MM.1S (cell line): ENCODE measurements around the gene GRIN3A.

ENCODE experiments used
- DNase-seq: peaks from one replicate; pipeline ENCODE4 v3.0.0-alpha.2; 2015
- H2AFZ ChIP-seq: fragments of 300-600 bp; sonication (generic); 2 replicates; pipeline ENCODE4 v1.6.0; 2016; ENCODE audit warnings: antibody characterized with exemption, low read length
- H3F3A ChIP-seq: fragments of 300-600 bp; sonication (generic); 2 replicates; pipeline ENCODE4 v1.6.1; 2016; ENCODE audit warnings: mild to moderate bottlenecking, antibody characterized with exemption, low read length, moderate library complexity, mixed read lengths; ENCODE audit not compliant: insufficient read depth
- H3K27ac ChIP-seq: fragments of 300-600 bp; sonication (generic); 2 replicates; pipeline ENCODE4 v1.5.1; 2016; ENCODE audit warnings: mild to moderate bottlenecking, low read length
- H3K27me3 ChIP-seq: fragments of 300-600 bp; sonication (generic); replicated peaks from 2 replicates; pipeline ENCODE4 v1.6.0; 2016; ENCODE audit warnings: low read length; ENCODE audit not compliant: insufficient read depth
- H3K36me3 ChIP-seq: fragments of 300-600 bp; sonication (generic); replicated peaks from 2 replicates; pipeline ENCODE4 v1.6.1; 2016; ENCODE audit warnings: mild to moderate bottlenecking, low read length, mixed read lengths; ENCODE audit not compliant: insufficient read depth
- H3K4me1 ChIP-seq: fragments of 300-600 bp; sonication (generic); 2 replicates; pipeline ENCODE4 v1.6.1; 2016; ENCODE audit warnings: low read length, mixed read lengths
- H3K4me2 ChIP-seq: fragments of 300-600 bp; sonication (generic); 2 replicates; pipeline ENCODE4 v1.6.0; 2016; ENCODE audit warnings: low read depth, low read length
- H3K4me3 ChIP-seq: fragments of 300-600 bp; sonication (generic); 2 replicates; pipeline ENCODE4 v1.5.1; 2016; ENCODE audit warnings: low read length, mixed read lengths
- H3K79me2 ChIP-seq: fragments of 300-600 bp; sonication (generic); 2 replicates; pipeline ENCODE4 v1.6.1; 2016; ENCODE audit warnings: mixed run types, low read length, mixed read lengths
- H3K9ac ChIP-seq: fragments of 300-600 bp; sonication (generic); 2 replicates; pipeline ENCODE4 v1.6.1; 2016; ENCODE audit warnings: low read length, mixed read lengths
- H3K9me2 ChIP-seq: fragments of 300-600 bp; sonication (generic); replicated peaks from 2 replicates; pipeline ENCODE4 v1.6.1; 2016; ENCODE audit warnings: mild to moderate bottlenecking, low read length, mixed read lengths; ENCODE audit not compliant: insufficient read depth
- H3K9me3 ChIP-seq: fragments of 300-600 bp; sonication (generic); replicated peaks from 2 replicates; pipeline ENCODE4 v1.6.1; 2016; ENCODE audit warnings: mild to moderate bottlenecking, low read length, mixed read lengths; ENCODE audit not compliant: insufficient read depth
- H4K20me1 ChIP-seq: fragments of 300-600 bp; sonication (generic); 2 replicates; pipeline ENCODE4 v1.6.1; 2016; ENCODE audit warnings: mild to moderate bottlenecking, low read length, moderate library complexity, mixed read lengths; ENCODE audit not compliant: insufficient read depth
- CTCF ChIP-seq: fragments of 300-600 bp; sonication (generic); IDR thresholded peaks from 2 replicates; pipeline ENCODE4 v1.5.1; 2016; ENCODE audit warnings: antibody characterized with exemption, low read length, mixed read lengths
- EZH2 ChIP-seq: fragments of 300-600 bp; sonication (generic); optimal IDR thresholded peaks from 2 replicates; pipeline ENCODE3; 2017; ENCODE audit warnings: low read depth, mild to moderate bottlenecking, antibody characterized with exemption, low read length, mixed read lengths
- EZH2phosphoT487 ChIP-seq: fragments of 300-600 bp; sonication (generic); IDR thresholded peaks from 2 replicates; pipeline ENCODE4 v1.6.1; 2018; ENCODE audit warnings: antibody characterized with exemption, low read length

Gene GRIN3A

GRCh38 chr9:101689039-101689438 is 49.4 kb downstream of the GRIN3A start:
- no peaks in the 10 kb centered on the region for H3K36me3 ChIP-seq
- no peaks in the 10 kb centered on the region for H3K79me2 ChIP-seq
- H2AFZ ChIP-seq, result no peak overlapping the region
- DNase-seq, result no peak
- H3K27ac ChIP-seq, result no peak overlapping the region
- no peaks in the 10 kb centered on the region for H3K27me3 ChIP-seq
- no peak overlapping the region for H3K9ac ChIP-seq
- H3K4me1 ChIP-seq, result no peaks in the 10 kb centered on the region
- no peaks in the 10 kb centered on the region for H3K9me3 ChIP-seq
- no peaks in the 10 kb centered on the region for H3F3A ChIP-seq
- no peak overlapping the region for H3K4me2 ChIP-seq
- TF ChIP-seq EZH2phosphoT487, result no peak
- TF ChIP-seq CTCF, result no peak
- no peak for TF ChIP-seq EZH2
- no peak overlapping the region for H3K4me3 ChIP-seq
- no peaks in the 10 kb centered on the region for H3K9me2 ChIP-seq
- H4K20me1 ChIP-seq, result no peaks in the 10 kb centered on the region

- Histone ChIP-seq H3K79me2 (no peaks in the 10 kb centered on the region), H2AFZ (no peak overlapping the region), H3K9me3 (no peaks in the 10 kb centered on the region), H4K20me1 (no peaks in the 10 kb centered on the region), H3K9ac (no peak overlapping the region), H3K4me2 (no peak overlapping the region), H3K9me2 (no peaks in the 10 kb centered on the region), H3K27ac (no peak overlapping the region), H3K36me3 (no peaks in the 10 kb centered on the region), H3K4me1 (no peaks in the 10 kb centered on the region), H3K4me3 (no peak overlapping the region), H3K27me3 (no peaks in the 10 kb centered on the region), H3F3A (no peaks in the 10 kb centered on the region)
- no peak for DNase-seq
- no peak for TF ChIP-seq EZH2phosphoT487
- TF ChIP-seq CTCF, result no peak
- TF ChIP-seq EZH2, result no peak
Observed at GRCh38 chr9:101684665-101685064, 53.8 kb downstream of the GRIN3A start.

- DNase-seq, result no peak
- Histone ChIP-seq H3K9me3 (no peaks in the 10 kb centered on the region), H3K4me3 (no peak overlapping the region), H3K36me3 (no peaks in the 10 kb centered on the region), H3K9me2 (no peaks in the 10 kb centered on the region), H3K4me1 (no peaks in the 10 kb centered on the region), H3K27me3 (no peaks in the 10 kb centered on the region), H4K20me1 (no peaks in the 10 kb centered on the region), H3F3A (no peaks in the 10 kb centered on the region), H3K79me2 (no peaks in the 10 kb centered on the region), H3K4me2 (no peak overlapping the region), H3K9ac (no peak overlapping the region), H3K27ac (no peak overlapping the region), H2AFZ (no peak overlapping the region)
- TF ChIP-seq EZH2 (no peak), EZH2phosphoT487 (no peak), CTCF (no peak)
Observed at GRCh38 chr9:101683236-101683635, 55.2 kb downstream of the GRIN3A start.
